IPS-18c (cell line): ENCODE measurements around the gene P4HA3.

ENCODE experiments used
- H3K4me3 ChIP-seq: 2 replicates; pipeline ENCODE4 v1.7.0; 2013; ENCODE audit warnings: low read depth, mild to moderate bottlenecking, low read length, moderate library complexity; ENCODE audit not compliant: insufficient read depth
- H3K9me3 ChIP-seq: one replicate; pipeline ENCODE4 v1.6.1; 2013; ENCODE audit warnings: mild to moderate bottlenecking, low read length, moderate library complexity; ENCODE audit not compliant: control insufficient read depth, insufficient read depth

Gene P4HA3

GRCh38 chr11:74238243-74238642 is 73.2 kb downstream of the P4HA3 start:
- H3K9me3 ChIP-seq, result no peaks in the 10 kb centered on the region
- H3K4me3 ChIP-seq, result no peak overlapping the region

DNA sequence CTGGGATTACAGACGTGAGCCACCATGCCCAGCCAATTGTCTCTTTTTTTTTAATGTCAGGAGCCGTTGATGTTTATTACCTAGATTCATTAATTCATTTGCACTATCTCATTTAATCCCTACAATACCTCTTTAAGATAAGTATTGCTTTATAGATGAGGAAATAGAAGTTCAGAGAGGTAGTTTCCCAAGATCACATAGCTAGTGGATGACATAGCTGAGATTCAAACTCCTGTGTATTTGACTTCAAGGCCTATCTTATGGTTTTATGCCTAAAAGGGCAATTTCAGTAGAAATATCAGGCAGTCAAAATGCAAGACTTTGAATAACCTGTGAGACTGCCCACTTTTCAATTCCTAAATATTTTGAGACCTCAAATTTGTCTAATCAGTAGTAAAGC is 73.9 kb downstream of the P4HA3 start:
- no peaks in the 10 kb centered on the region for H3K9me3 ChIP-seq

DNA sequence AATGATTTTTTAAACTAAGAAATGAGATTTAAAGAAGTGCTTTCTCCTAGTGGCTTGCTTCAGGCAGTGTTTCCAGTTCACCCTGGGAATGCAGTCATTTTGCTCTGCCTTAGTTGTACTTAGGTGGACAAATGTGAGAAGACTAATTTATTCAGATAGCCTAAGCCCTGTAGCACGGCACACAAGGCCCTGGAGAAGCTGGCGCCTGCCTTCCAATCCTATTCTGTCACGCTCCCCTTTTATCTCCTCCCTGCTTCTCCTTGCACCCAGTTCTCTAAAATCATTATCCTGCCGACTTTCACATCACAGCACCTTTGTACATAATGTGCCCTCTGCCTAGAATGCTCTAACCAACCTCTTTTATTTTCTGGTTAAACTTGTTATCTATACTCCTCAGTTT is 76.3 kb downstream of the P4HA3 start:
- H3K9me3 ChIP-seq, result no peaks in the 10 kb centered on the region
- H3K4me3 ChIP-seq, result no peak overlapping the region

More for the DNA sequence above, 73.9 kb downstream of the P4HA3 start:
- H3K4me3 ChIP-seq, result no peak overlapping the region

DNA sequence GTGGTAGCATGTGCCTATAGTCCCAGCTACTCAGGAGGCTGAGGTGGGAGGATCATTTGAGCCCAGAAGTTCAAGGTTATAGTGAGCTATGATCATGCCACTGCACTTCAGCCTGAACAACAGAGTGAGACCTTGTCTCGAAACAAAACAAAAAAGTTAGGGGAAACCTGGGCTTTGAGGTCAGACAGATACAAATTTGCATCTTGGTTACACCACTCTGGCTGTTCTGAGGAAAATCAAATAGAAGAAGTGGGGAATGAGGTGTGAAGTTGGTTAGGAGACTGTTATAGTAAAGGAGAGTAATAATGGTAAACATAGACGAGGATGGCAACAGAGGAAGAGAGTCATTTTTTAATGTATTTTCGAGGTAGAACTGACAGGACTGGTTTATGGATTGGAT is 77.8 kb downstream of the P4HA3 start:
- H3K4me3 ChIP-seq, result no peak overlapping the region

DNA sequence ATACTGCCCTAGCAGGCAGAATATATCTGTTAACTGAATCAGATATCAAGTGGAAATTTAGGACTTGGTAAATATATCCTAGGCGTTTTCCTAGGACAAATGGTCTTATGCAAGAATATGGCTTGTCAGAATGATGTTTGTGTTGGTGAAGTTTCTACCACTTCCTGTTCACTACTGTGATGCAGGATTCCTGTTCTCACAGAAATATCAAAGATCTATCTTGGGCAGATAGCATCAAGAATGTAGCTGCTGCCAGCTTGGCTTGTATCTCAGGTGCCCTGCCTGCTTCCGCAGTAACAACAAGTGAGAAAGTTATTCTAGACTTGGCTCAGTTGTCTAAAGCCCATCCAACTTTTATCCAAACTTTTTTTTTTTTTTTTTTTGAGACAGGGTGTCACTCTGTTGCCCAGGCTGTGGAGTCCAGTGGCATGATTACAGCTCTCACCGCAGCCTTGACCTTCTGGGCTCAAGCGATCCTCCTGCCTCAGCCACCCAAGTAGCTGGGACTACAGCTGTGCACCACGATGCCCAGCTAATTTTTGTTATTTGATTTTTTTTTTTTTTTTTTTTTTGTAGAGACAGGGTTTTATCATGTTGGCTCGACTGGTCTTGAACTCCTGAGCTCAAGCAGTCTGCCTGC is 79.0 kb downstream of the P4HA3 start:
- Histone ChIP-seq H3K9me3 (no peaks in the 10 kb centered on the region), H3K4me3 (no peak overlapping the region)

More for the DNA sequence above, 77.8 kb downstream of the P4HA3 start:
- no peaks in the 10 kb centered on the region for H3K9me3 ChIP-seq

DNA sequence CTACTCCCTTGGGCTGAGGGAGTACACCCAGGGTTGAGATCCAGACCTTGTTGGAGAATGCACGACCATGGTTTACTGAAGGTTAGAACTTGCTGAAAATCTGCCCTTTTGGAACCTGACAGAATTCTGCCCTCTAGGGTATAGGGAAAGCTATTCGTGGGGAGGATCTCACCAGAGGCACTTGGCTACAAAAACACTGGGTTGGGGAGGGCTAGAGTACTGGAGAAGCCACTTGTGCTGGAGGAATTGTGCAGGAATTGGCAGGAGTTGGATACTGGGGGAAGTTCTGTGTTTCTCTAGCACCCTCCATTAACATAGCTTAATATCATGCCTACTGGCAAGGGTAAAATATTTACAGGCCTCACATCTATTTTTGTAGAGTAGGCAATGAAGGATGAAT is 84.5 kb downstream of the P4HA3 start:
- Histone ChIP-seq H3K9me3 (no peaks in the 10 kb centered on the region), H3K4me3 (no peak overlapping the region)

DNA sequence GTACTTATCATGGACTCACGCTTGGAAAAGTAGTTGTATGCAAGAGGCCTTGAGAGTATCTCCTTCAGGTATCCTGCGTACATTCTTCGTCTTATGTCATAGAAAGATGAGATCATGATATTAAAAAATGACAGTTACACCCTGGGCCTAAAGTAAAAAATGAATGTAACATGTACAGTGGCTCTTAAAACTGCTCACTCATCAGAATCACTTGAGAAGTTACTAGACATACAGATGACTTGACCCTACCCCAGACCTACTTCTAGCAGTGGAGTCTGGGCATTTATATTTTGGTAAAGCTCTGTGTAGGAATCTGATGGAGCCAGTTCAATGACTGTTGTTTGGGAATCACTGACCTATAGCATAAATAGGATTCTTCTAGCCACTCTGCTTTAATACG is 85.9 kb downstream of the P4HA3 start:
- no peak overlapping the region for H3K4me3 ChIP-seq
- no peaks in the 10 kb centered on the region for H3K9me3 ChIP-seq

DNA sequence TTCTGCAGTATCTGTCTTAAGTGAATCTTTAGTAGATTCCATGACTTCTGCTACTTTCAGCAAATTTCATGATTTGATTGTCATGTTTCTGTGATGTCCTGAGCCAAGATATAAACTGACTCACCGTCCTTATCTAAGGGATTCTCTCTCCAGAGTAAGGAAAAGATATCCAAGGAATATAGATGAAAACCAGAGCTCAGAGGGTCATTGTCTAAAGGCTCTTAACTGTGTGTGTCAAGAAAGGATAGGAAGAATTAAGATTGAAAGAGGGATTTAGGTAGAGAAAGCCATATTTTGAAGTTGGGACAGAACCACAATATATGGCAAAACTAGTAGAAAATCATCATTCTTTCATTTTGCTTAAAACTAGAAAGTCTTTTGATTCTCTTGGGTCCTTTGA is 89.6 kb downstream of the P4HA3 start:
- no peaks in the 10 kb centered on the region for H3K9me3 ChIP-seq
- no peak overlapping the region for H3K4me3 ChIP-seq

DNA sequence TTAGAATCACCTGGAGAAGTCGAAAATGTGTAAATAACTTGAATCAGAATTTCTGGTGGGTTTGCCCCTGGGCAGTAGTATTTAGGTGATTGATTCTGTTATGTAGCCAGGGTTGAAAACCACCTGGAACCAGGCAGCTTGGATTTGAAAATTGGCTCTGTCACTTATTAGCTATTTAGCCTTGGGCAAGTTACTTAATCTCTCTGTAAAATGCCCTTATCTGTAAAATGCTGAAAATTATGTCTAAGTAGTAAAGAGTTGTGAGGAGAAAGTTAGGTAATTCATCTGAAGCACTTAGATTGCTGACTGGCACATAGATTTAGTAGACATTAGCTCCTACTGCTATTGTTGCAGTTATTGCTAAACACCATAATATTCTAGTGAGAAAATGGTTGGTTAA is 91.1 kb downstream of the P4HA3 start:
- Histone ChIP-seq H3K9me3 (no peaks in the 10 kb centered on the region), H3K4me3 (no peak overlapping the region)
